ENCODE results near the gene FEN1. TPM values are rescaled to one million over a fixed set of nuclear protein-coding genes. Genes with fewer than 3 reads are reported as not detected.

Gene FEN1
- total and polyA plus RNA-seq, 2 of the 13 experiments (the other 11 are each of a cell fraction or from before 2014, with no cell fraction given), result 12.4 to 102 TPM

DNA sequence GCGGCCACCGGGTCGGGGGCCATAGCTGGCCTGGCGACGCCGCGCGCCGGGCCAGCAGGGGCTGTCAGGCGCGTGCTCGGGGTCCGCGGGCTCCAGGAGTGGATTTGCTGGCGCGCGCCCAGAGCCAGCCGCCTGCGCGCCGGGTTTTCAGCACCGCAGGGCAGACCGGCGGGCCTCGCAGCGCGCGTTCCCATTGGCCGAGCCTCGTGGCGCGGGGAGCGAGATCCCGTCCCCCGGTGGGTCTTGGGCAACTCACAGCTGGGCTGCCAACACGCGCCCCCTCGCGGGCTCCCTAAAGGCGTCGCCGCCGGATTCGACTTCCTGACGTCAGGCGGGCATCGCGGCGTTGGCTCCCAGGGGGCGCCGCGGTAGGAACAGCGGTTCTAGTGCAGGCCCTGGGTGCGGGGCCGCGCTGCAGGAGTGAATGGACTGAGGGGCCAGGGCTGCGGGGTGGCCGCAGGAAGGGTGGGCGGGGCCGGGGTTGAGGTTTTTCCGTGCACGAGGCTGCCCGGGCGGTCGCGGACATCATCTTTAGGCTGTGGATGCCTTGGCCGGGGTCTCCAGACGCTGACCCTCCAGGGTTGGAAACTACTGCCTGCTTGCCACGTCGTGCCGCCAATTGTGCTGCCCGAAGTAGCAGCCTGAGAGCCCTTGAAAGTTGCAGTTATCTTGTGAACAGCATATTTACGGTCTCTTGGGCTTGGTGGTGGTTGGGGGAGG lies 24.2 kb downstream of the FEN1 start, which contains the start of gene FADS1 (continued):
- TF ChIP-seq, protein P1, sequence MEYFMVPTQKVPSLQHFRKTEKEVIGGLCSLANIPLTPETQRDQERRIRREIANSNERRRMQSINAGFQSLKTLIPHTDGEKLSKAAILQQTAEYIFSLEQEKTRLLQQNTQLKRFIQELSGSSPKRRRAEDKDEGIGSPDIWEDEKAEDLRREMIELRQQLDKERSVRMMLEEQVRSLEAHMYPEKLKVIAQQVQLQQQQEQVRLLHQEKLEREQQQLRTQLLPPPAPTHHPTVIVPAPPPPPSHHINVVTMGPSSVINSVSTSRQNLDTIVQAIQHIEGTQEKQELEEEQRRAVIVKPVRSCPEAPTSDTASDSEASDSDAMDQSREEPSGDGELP (IDR thresholded peaks at IDR 0.05; ENCODE audit: borderline replicate concordance, low read depth), result peak; percentile 98
- TF ChIP-seq DR1 (CRISPR knock-in tag; IDR thresholded peaks at IDR 0.05), result peak; percentile 79
- TF ChIP-seq, protein P2, sequence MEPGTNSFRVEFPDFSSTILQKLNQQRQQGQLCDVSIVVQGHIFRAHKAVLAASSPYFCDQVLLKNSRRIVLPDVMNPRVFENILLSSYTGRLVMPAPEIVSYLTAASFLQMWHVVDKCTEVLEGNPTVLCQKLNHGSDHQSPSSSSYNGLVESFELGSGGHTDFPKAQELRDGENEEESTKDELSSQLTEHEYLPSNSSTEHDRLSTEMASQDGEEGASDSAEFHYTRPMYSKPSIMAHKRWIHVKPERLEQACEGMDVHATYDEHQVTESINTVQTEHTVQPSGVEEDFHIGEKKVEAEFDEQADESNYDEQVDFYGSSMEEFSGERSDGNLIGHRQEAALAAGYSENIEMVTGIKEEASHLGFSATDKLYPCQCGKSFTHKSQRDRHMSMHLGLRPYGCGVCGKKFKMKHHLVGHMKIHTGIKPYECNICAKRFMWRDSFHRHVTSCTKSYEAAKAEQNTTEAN (CRISPR knock-in tag; conservative IDR thresholded peaks at IDR 0.05), result peak; percentile 83
- TF ChIP-seq, protein P3, sequence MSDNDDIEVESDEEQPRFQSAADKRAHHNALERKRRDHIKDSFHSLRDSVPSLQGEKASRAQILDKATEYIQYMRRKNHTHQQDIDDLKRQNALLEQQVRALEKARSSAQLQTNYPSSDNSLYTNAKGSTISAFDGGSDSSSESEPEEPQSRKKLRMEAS (IDR thresholded peaks at IDR 0.05), result peak; percentile 97
- TF ChIP-seq, protein P4, sequence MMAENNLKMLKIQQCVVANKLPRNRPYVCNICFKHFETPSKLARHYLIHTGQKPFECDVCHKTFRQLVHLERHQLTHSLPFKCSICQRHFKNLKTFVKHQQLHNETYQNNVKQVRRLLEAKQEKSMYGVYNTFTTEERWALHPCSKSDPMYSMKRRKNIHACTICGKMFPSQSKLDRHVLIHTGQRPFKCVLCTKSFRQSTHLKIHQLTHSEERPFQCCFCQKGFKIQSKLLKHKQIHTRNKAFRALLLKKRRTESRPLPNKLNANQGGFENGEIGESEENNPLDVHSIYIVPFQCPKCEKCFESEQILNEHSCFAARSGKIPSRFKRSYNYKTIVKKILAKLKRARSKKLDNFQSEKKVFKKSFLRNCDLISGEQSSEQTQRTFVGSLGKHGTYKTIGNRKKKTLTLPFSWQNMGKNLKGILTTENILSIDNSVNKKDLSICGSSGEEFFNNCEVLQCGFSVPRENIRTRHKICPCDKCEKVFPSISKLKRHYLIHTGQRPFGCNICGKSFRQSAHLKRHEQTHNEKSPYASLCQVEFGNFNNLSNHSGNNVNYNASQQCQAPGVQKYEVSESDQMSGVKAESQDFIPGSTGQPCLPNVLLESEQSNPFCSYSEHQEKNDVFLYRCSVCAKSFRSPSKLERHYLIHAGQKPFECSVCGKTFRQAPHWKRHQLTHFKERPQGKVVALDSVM (CRISPR knock-in tag; IDR thresholded peaks at IDR 0.05), result no peak; the same call in 1 of the 2 replicates
- TF ChIP-seq ZNF121 (CRISPR knock-in tag; IDR thresholded peaks at IDR 0.05), result peak; percentile 67; the same call in 1 of the 2 replicates
- no peak; the same call in 1 of the 2 replicates for TF ChIP-seq TOE1 (CRISPR knock-in tag; IDR thresholded peaks at IDR 0.05)
- TF ChIP-seq ZBTB1 (CRISPR knock-in tag; IDR thresholded peaks at IDR 0.05; ENCODE audit: borderline replicate concordance), result no peak
- TF ChIP-seq JUN (CRISPR knock-in tag; IDR thresholded peaks at IDR 0.05), result peak; percentile 72; the same call in 1 of the 2 replicates
- TF ChIP-seq ZNF777 (CRISPR knock-in tag; IDR thresholded peaks at IDR 0.05), result 0 out of 2 replicates have a peak, but pooled peaks have one; percentile 51
- no peak for TF ChIP-seq SMARCC2 (IDR thresholded peaks at IDR 0.05)
- TF ChIP-seq, protein P5, sequence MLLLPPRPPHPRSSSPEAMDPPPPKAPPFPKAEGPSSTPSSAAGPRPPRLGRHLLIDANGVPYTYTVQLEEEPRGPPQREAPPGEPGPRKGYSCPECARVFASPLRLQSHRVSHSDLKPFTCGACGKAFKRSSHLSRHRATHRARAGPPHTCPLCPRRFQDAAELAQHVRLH (CRISPR knock-in tag; IDR thresholded peaks at IDR 0.05; ENCODE audit: borderline replicate concordance, low read depth), result peak; percentile 67; the same call in 1 of the 2 replicates
- TF ChIP-seq, protein P6, sequence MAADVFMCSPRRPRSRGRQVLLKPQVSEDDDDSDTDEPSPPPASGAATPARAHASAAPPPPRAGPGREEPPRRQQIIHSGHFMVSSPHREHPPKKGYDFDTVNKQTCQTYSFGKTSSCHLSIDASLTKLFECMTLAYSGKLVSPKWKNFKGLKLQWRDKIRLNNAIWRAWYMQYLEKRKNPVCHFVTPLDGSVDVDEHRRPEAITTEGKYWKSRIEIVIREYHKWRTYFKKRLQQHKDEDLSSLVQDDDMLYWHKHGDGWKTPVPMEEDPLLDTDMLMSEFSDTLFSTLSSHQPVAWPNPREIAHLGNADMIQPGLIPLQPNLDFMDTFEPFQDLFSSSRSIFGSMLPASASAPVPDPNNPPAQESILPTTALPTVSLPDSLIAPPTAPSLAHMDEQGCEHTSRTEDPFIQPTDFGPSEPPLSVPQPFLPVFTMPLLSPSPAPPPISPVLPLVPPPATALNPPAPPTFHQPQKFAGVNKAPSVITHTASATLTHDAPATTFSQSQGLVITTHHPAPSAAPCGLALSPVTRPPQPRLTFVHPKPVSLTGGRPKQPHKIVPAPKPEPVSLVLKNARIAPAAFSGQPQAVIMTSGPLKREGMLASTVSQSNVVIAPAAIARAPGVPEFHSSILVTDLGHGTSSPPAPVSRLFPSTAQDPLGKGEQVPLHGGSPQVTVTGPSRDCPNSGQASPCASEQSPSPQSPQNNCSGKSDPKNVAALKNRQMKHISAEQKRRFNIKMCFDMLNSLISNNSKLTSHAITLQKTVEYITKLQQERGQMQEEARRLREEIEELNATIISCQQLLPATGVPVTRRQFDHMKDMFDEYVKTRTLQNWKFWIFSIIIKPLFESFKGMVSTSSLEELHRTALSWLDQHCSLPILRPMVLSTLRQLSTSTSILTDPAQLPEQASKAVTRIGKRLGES (CRISPR knock-in tag; IDR thresholded peaks at IDR 0.05; ENCODE audit: borderline replicate concordance), result 0 out of 2 replicates have a peak, but pooled peaks have one; percentile 13
- TF ChIP-seq, protein P7, sequence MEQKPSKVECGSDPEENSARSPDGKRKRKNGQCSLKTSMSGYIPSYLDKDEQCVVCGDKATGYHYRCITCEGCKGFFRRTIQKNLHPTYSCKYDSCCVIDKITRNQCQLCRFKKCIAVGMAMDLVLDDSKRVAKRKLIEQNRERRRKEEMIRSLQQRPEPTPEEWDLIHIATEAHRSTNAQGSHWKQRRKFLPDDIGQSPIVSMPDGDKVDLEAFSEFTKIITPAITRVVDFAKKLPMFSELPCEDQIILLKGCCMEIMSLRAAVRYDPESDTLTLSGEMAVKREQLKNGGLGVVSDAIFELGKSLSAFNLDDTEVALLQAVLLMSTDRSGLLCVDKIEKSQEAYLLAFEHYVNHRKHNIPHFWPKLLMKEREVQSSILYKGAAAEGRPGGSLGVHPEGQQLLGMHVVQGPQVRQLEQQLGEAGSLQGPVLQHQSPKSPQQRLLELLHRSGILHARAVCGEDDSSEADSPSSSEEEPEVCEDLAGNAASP (CRISPR knock-in tag; IDR thresholded peaks at IDR 0.05; ENCODE audit: borderline replicate concordance), result peak; percentile 67
- TF ChIP-seq CAMTA2 (CRISPR knock-in tag; IDR thresholded peaks at IDR 0.05; ENCODE audit: borderline replicate concordance), result peak; percentile 93
- TF ChIP-seq POLR2G (IDR thresholded peaks at IDR 0.05; ENCODE audit: low read depth, low read length), result peak; percentile 53; the same call in 1 of the 2 replicates
- no peak for TF ChIP-seq KLF11 (CRISPR knock-in tag; IDR thresholded peaks at IDR 0.05)
